SU-DHL-6 (cell line): Measurements from ENCODE around the gene APOB.

Experiments
- EZH2phosphoT487 ChIP-seq: fragments of 200-600 bp; sonication (generic), shearing (Covaris generic); conservative IDR thresholded peaks from 2 replicates; pipeline ENCODE4 v1.6.1; 2018; ENCODE audit warnings: mild to moderate bottlenecking, antibody characterized with exemption, low read length, moderate library complexity, mixed read lengths
- TF ChIP-seq, protein P1 (sequence below): fragments of 200-600 bp; sonication (generic); IDR thresholded peaks from one replicate; pipeline ENCODE4 v1.5.1; 2017; ENCODE audit warnings: antibody characterized with exemption, mild to moderate bottlenecking, low read length, moderate library complexity; ENCODE audit not compliant: insufficient read depth, poor library complexity, severe bottlenecking

DNA sequence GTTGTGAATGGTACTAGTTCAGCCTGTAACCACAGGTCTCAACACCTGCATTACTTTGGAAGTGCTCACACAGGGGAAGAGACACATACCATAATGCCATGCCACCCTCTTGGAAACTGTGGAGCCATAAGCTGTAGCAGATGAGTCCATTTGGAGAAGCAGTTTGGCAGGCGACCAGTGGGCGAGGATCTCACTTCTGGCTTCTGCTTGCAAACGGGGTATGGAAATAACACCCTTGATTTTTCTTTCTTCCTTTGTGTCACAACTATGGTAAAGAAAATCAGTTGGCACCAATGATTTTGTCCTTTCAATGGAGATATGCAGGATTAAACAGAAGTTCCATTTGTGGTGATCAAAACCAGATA is 28.6 kb downstream of the APOB start:
- TF ChIP-seq, protein P1, sequence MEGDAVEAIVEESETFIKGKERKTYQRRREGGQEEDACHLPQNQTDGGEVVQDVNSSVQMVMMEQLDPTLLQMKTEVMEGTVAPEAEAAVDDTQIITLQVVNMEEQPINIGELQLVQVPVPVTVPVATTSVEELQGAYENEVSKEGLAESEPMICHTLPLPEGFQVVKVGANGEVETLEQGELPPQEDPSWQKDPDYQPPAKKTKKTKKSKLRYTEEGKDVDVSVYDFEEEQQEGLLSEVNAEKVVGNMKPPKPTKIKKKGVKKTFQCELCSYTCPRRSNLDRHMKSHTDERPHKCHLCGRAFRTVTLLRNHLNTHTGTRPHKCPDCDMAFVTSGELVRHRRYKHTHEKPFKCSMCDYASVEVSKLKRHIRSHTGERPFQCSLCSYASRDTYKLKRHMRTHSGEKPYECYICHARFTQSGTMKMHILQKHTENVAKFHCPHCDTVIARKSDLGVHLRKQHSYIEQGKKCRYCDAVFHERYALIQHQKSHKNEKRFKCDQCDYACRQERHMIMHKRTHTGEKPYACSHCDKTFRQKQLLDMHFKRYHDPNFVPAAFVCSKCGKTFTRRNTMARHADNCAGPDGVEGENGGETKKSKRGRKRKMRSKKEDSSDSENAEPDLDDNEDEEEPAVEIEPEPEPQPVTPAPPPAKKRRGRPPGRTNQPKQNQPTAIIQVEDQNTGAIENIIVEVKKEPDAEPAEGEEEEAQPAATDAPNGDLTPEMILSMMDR = no peak
- TF ChIP-seq EZH2phosphoT487 = no peak
